Inflammatory macrophage treated with lipopolysaccharide for 1 hour (primary cell): ENCODE data around the gene ARL4C.

Experiments used
- DNase-seq, 2 donors: peaks; one replicate each; pipeline ENCODE4 v3.0.0-alpha.2; 2020 to 2022

The ARL4C gene

DNA sequence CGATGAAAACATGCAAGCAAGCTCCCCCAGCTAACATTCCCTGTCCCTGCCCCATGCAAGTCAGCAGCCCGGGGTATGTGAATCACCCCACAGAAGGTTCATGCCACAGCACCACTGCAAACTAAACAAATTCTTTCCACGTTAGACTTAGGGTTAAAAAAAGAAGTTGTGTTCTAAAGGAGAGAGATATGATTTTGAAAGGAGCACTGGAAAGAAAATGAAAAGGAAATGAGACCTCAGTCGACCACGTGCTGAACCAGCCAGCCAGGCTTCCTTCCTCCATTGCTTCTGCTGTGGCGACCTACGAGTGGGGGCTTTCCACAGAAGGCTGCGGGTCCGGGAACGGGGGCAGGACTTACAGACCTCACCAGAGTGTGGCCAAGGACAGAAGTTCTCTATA is 52.0 kb downstream of the ARL4C start:
- peak; percentile 61 to 80 for DNase-seq

- DNase-seq = no peak
Observed at GRCh38 chr2:234444242-234444730, 52.6 kb downstream of the ARL4C start.
